SU-DHL-6 (cell line): Measurements from ENCODE around the gene BAK1.

Experiments
- H2AFZ ChIP-seq: fragments of 200-600 bp; sonication (generic); 2 replicates; pipeline ENCODE4 v1.6.1; 2014; ENCODE audit warnings: low read depth, mild to moderate bottlenecking, moderate library complexity, mixed read lengths, antibody characterized with exemption, low read length; ENCODE audit not compliant: severe bottlenecking
- H3F3A ChIP-seq: fragments of 200-600 bp; shearing (Covaris generic); 2 replicates; pipeline ENCODE4 v1.6.0; 2016; ENCODE audit warnings: antibody characterized with exemption, mild to moderate bottlenecking; ENCODE audit not compliant: insufficient read depth
- H3K27ac ChIP-seq: fragments of 200-600 bp; sonication (generic); 2 replicates; pipeline ENCODE4 v1.5.1; 2016; ENCODE audit warnings: low read depth, mild to moderate bottlenecking, low read length, moderate library complexity, mixed read lengths
- H3K27me3 ChIP-seq: fragments of 200-600 bp; sonication (generic), shearing (Covaris generic); 2 replicates; pipeline ENCODE4 v1.6.0; 2014; ENCODE audit warnings: mild to moderate bottlenecking, low read length
- H3K36me3 ChIP-seq: fragments of 200-600 bp; sonication (generic); 2 replicates; pipeline ENCODE4 v1.6.1; 2014; ENCODE audit warnings: mild to moderate bottlenecking, low read length, mixed read lengths
- H3K4me2 ChIP-seq: fragments of 300-600, 200-600 bp; shearing (Covaris generic), sonication (generic); 2 replicates; pipeline ENCODE4 v1.6.0; 2014; ENCODE audit warnings: low read length, low read depth, mild to moderate bottlenecking; ENCODE audit not compliant: poor library complexity, severe bottlenecking
- H3K4me3 ChIP-seq: fragments of 200-600 bp; sonication (generic); 2 replicates; pipeline ENCODE4 v1.5.1; 2014; ENCODE audit warnings: antibody characterized with exemption, low read length, mild to moderate bottlenecking, mixed read lengths; ENCODE audit not compliant: insufficient read depth, poor library complexity, severe bottlenecking
- H3K79me2 ChIP-seq: fragments of 200-600 bp; sonication (generic); 2 replicates; pipeline ENCODE4 v1.6.1; 2014; ENCODE audit warnings: mild to moderate bottlenecking, low read length, moderate library complexity; ENCODE audit not compliant: insufficient read depth
- H3K9ac ChIP-seq: fragments of 200-600 bp; sonication (generic); 2 replicates; pipeline ENCODE4 v1.7.0; 2014; ENCODE audit warnings: mild to moderate bottlenecking, low read length
- H3K9me2 ChIP-seq: fragments of 200-600 bp; sonication (generic); replicated peaks from 2 replicates; pipeline ENCODE4 v1.6.1; 2014; ENCODE audit warnings: low read length; ENCODE audit not compliant: insufficient read depth
- H3K9me3 ChIP-seq: fragments of 200-600 bp; sonication (generic); 2 replicates; pipeline ENCODE4 v1.6.1; 2014; ENCODE audit warnings: low read length, mixed read lengths; ENCODE audit not compliant: insufficient read depth
- H4K20me1 ChIP-seq: fragments of 200-600 bp; sonication (generic); 2 replicates; pipeline ENCODE4 v1.6.1; 2014; ENCODE audit warnings: low read depth, mild to moderate bottlenecking, antibody characterized with exemption, low read length, moderate library complexity, mixed read lengths
- CTCF ChIP-seq: fragments of 200-600 bp; sonication (generic); IDR thresholded peaks from one replicate; pipeline ENCODE4 v1.5.1; 2017; ENCODE audit warnings: antibody characterized with exemption, mild to moderate bottlenecking, low read length, moderate library complexity; ENCODE audit not compliant: insufficient read depth, poor library complexity, severe bottlenecking
- EZH2phosphoT487 ChIP-seq: fragments of 200-600 bp; sonication (generic), shearing (Covaris generic); conservative IDR thresholded peaks from 2 replicates; pipeline ENCODE4 v1.6.1; 2018; ENCODE audit warnings: mild to moderate bottlenecking, antibody characterized with exemption, low read length, moderate library complexity, mixed read lengths

The BAK1 gene

GRCh38 chr6:33583591-33584155 lies 3.6 kb upstream of the BAK1 start:
- Histone ChIP-seq H3K27me3 (no peaks in the 10 kb centered on the region), H3K36me3 (no peaks in the 10 kb centered on the region), H3K27ac (no peak overlapping the region), H2AFZ (no peak overlapping the region), H3K4me2 (no peak overlapping the region), H3F3A (peaks cover 4% of the 10 kb centered on the region; the same call in 1 of the 2 replicates), H3K9me3 (no peaks in the 10 kb centered on the region), H3K4me3 (no peak overlapping the region), H3K79me2 (peaks cover 13% of the 10 kb centered on the region), H4K20me1 (no peaks in the 10 kb centered on the region), H3K9ac (no peak overlapping the region), H3K9me2 (no peaks in the 10 kb centered on the region)
- TF ChIP-seq CTCF (peak; percentile 32), EZH2phosphoT487 (no peak)

- Histone ChIP-seq H2AFZ (no peak overlapping the region), H3F3A (peaks cover 13% of the 10 kb centered on the region), H3K79me2 (peaks cover 23% of the 10 kb centered on the region), H3K4me2 (no peak overlapping the region), H3K4me3 (no peak overlapping the region), H4K20me1 (no peaks in the 10 kb centered on the region), H3K27me3 (no peaks in the 10 kb centered on the region), H3K36me3 (no peaks in the 10 kb centered on the region), H3K27ac (no peak overlapping the region), H3K9me2 (no peaks in the 10 kb centered on the region), H3K9ac (no peak overlapping the region), H3K9me3 (no peaks in the 10 kb centered on the region)
- TF ChIP-seq EZH2phosphoT487, result no peak
- TF ChIP-seq CTCF, result no peak
Measured at GRCh38 chr6:33581186-33581585, 1.1 kb upstream of the BAK1 start.

GRCh38 chr6:33578588-33579011 lies 1.5 kb downstream of the BAK1 start:
- H4K20me1 ChIP-seq, result no peaks in the 10 kb centered on the region
- H3K79me2 ChIP-seq, result peaks cover 23% of the 10 kb centered on the region
- H3K27ac ChIP-seq, result peak overlapping the region; percentile 68
- peak overlapping the region; percentile 79 for H3K4me2 ChIP-seq
- no peaks in the 10 kb centered on the region for H3K36me3 ChIP-seq
- peak overlapping the region; percentile 81 for H3K9ac ChIP-seq
- peak overlapping the region; percentile 80 for H3K4me3 ChIP-seq
- no peaks in the 10 kb centered on the region for H3K9me3 ChIP-seq
- H3K9me2 ChIP-seq, result no peaks in the 10 kb centered on the region
- no peak overlapping the region for H2AFZ ChIP-seq
- peaks cover 13% of the 10 kb centered on the region for H3F3A ChIP-seq
- H3K27me3 ChIP-seq, result no peaks in the 10 kb centered on the region
- TF ChIP-seq CTCF (no peak), EZH2phosphoT487 (no peak)
